ENCODE data around the gene HHAT.

GRCh38 chr1:210695026-210695425 is 366.3 kb downstream of the HHAT start:
- TF ChIP-seq POLR2A (IDR thresholded peaks at IDR 0.05) (no peak), CTCF (IDR thresholded peaks at IDR 0.05) (no peak), EP300 (IDR thresholded peaks at IDR 0.05) (no peak)
